ENCODE results near the gene SDK1.

DNA sequence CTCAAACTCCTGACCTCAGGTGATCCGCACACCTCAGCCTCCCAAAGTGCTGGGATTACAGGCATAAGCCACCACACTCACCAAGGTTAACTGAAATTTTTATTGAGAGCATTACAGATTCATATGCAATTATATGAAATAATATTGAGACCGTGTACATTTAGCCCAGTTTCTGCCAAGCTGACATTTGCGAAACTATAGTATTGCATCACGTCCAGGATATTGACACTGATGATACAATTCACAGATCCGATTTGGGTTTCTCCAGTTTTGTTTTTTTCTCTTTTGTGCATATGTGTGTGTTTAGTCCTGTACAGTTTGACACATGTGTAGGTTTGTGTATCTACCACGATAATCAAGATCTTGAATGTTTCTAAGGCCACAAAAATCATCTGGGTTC, 753.1 kb downstream of the SDK1 start:
- TF ChIP-seq POLR2A (IDR thresholded peaks at IDR 0.05) (no peak), POLR2AphosphoS5 (IDR thresholded peaks at IDR 0.05) (no peak)
- TF ChIP-seq, protein P1, sequence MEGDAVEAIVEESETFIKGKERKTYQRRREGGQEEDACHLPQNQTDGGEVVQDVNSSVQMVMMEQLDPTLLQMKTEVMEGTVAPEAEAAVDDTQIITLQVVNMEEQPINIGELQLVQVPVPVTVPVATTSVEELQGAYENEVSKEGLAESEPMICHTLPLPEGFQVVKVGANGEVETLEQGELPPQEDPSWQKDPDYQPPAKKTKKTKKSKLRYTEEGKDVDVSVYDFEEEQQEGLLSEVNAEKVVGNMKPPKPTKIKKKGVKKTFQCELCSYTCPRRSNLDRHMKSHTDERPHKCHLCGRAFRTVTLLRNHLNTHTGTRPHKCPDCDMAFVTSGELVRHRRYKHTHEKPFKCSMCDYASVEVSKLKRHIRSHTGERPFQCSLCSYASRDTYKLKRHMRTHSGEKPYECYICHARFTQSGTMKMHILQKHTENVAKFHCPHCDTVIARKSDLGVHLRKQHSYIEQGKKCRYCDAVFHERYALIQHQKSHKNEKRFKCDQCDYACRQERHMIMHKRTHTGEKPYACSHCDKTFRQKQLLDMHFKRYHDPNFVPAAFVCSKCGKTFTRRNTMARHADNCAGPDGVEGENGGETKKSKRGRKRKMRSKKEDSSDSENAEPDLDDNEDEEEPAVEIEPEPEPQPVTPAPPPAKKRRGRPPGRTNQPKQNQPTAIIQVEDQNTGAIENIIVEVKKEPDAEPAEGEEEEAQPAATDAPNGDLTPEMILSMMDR (IDR thresholded peaks at IDR 0.05) = no peak
